HG02623 (cell line): ENCODE results near the gene ULBP2.
"Not testable (repeated sequence)": the region's sequence is repeated elsewhere in the genome, so short reads cannot be mapped to it uniquely, and the experiment has no call there.

Source experiments
- ATAC-seq: cut with Tn5 transposase; IDR thresholded peaks from one replicate; pipeline ENCODE4 v1.9.1; 2021; ENCODE audit warnings: moderate library complexity; ENCODE audit not compliant: unreplicated experiment

The ULBP2 gene

GRCh38 chr6:149908480-149908879, 33.3 kb upstream of the ULBP2 start:
- not testable (repeated sequence) for ATAC-seq

DNA sequence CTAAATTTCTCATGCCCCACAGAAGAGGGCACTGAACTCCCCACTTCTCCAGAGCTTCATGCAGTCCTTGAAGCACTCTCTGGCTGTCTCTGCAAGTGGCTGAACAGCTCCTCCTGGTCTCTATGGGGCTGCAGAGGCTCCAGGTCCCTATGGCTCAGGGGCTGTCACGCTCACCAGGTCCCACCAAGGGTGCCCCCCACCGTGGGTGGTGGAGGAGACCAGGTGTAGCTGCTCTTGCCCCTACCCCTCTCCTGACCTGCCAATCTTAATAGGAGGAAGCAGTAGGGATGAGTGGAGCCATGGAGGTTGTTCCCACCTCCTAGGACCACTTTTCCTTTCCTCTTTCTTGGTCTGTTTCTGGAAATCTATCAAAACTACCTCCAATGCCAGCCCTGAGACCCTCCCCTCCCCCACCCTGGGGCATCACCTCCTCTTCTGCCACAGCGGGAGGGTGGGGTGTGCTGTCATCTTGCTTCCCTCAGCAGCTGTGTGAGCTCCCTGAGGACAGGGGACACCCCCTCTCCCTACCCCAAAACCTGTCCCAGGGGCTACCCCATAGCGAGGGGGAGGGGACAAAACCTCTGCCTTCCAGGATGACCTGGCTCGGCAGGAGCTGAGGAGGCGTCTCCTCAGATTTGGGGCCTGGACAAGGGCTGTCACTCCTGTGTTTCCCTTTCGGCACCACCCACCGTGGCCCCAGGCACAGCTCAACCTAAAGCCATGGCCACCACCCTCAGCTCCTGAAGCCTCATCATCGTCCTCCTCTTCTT, 31.9 kb upstream of the ULBP2 start:
- no peak for ATAC-seq

DNA sequence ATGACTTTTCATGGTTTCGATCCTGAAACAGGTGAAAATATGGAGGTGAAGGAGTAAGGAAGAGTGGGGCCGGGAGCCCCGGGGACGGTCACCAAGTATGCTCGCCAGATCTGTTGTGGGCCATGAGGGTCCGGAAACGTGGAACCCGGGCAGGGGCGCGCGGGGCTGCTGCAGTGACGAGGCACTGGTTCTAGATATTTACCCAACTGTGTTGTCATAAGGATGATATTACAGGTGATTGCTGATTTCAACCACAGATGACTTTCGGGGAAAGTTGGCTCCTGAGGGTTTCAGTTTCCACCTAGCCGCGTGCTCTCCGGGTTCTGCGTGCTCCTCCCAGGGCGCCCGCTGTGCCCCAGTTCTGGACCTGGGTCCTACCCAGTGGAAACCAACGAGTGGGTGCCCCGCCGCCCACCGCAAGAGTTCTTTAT, 31.1 kb upstream of the ULBP2 start:
- no peak for ATAC-seq

DNA sequence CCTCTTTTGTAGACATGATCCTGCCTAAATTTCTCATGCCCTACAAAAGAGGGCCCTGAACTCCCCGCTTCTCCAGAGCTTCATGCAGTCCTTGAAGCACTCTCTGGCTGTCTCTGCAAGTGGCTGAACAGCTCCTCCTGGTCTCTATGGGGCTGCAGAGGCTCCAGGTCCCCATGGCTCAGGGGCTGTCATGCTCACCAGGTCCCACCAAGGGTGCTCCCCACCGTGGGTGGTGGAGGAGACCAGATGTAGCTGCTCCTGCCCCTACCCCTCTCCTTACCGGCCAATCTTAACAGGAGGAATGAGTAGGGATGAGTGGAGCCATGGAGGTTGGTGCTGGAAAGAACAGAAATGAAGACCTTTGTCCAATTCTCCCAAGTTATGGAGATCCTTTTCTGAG, 29.1 kb upstream of the ULBP2 start:
- ATAC-seq = not testable (repeated sequence)

DNA sequence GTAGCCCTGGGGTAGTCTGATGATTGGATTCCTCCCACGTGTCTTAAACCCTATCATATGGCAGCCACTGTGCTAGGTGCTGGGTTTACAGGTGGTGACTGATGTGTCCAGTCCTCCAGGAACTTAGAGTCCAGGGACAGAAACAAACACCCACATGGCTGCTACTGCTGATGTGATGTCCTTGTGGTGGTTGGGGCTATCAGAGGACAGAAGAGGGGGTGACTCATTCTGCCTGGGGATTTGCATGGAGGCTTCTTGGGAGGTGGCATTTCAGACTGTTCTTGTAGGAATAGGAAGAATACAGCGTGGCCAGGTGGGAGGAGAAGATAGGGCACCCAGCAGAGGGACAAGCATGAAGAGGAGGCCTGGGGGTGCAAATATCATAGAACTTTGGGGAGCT, 28.7 kb upstream of the ULBP2 start:
- no peak for ATAC-seq

- ATAC-seq = no peak
Observed at GRCh38 chr6:149913540-149914240, 28.1 kb upstream of the ULBP2 start.

GRCh38 chr6:149915970-149916865, 25.6 kb upstream of the ULBP2 start:
- no peak for ATAC-seq

DNA sequence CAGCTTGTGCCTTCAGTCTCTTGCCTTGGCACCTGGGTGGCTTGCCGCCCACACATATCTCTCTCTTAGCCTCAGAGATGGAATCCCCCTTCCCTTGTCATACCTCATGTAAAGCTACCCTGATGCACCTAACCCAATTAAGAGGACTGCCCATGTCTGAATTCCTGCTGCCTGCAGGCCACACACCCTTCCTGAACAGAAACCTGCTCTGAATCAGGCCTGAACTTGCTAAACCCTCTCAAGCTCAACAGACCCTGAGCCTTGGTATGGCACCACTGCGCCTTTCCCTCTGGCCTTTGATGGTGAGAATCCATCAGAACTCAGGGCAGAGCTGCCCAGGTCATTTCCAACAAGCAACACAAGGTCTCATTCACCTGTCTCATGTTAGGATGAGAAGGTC, 24.1 kb upstream of the ULBP2 start:
- no peak for ATAC-seq

- no peak for ATAC-seq
Observed at GRCh38 chr6:149918151-149918905, 23.5 kb upstream of the ULBP2 start.

DNA sequence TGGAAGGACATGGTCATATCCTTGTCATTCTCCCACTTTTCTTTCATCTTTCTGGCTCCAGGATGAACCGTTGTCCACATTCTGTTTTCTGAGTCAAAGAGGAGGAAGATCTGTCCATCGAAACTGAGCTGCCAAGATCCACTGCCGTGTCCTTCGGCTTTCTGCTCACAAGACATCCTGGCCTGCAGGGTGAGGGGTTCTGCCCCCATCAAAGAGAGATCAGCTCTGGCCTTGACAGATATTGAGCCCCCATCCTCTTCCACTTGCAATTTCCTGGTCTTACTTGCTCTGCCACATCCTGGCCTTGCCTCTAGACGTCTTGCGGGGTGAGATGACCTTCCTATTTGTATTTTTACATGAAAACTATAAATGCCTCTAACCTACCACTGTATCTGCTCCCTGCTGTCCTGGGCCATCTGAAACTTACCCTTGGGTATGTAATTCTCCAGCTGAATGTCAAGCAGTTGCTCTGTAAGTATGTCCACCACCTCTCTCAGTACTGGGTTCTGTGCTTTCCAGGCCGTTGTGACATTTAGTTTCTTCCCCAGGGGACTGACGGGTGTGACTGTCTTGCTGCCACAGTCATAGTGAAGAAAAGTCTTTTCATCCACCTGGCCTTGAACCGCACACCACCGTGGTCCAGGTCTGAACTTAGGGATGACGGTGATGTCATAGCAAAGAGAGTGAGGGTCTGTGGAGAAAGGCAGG, 22.5 kb upstream of the ULBP2 start:
- ATAC-seq = not testable (repeated sequence)

- ATAC-seq = no peak
Observed at GRCh38 chr6:149919834-149920225, 22.0 kb upstream of the ULBP2 start.

DNA sequence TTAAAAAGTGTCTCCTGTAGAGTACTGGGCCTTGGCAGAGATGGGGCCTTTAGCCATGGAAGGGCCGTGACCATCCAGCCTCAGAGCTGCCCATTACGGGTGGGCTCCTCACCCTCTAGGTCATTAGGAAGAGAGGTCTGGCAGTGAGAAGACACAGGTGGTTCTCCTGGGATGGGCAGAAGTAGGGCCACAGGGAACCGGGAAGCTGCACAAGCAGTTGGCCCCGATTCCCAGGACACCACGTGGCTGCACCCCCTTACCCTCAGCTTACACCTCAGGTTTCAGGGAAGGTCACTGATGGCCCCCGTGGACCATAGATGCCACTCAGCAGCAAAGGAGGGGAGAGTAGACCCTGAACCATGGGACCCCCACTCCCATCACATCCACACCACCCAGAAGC, 20.5 kb upstream of the ULBP2 start:
- ATAC-seq = no peak

DNA sequence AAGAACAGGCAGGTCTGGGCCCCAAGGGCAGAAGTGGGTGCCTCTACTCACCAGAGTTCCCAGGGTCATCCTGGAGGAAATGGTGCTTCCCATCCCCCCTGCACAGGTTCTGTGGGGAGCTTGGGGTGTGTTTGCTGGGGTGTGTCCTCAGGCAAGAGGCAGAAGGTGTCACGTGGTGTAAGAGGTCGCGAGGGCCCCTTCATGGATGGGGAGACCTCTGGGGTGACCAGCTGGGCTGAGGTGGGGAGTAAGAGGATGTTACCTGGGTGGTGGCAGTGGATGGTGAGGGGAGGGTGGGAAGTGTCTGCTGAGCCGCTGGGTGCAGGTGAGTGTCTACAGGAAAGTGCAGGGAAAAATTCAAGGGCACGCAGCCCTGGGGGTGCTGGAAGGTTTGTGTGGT, 19.7 kb upstream of the ULBP2 start:
- not testable (repeated sequence) for ATAC-seq

GRCh38 chr6:149922642-149923326, 19.0 kb upstream of the ULBP2 start, which contains the start of gene RAET1G:
Gene RAET1G (minus strand): TSS chr6:149923121. CDS start chr6:149923010, 111 bp downstream.
- ATAC-seq = no peak

- ATAC-seq = no peak
Observed at GRCh38 chr6:149923327-149923986, 18.4 kb upstream of the ULBP2 start.

GRCh38 chr6:149924206-149924932, 17.4 kb upstream of the ULBP2 start:
- ATAC-seq = no peak

DNA sequence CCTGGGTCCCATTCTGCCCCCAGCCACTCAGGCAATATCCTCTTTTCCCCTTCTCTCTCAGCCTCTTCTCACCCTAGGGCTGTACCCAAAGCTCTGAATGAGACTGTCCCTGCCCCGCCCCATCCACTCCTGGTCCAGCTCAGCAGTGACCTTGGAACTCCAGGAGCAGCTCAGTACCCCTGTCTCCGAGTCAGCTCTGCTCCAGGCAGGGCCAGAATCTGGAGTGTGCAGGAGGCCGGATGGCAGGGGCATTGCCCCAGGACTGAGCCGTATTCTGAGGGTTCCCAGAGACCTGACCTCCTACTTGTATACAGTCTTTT, 16.9 kb upstream of the ULBP2 start:
- ATAC-seq = no peak

DNA sequence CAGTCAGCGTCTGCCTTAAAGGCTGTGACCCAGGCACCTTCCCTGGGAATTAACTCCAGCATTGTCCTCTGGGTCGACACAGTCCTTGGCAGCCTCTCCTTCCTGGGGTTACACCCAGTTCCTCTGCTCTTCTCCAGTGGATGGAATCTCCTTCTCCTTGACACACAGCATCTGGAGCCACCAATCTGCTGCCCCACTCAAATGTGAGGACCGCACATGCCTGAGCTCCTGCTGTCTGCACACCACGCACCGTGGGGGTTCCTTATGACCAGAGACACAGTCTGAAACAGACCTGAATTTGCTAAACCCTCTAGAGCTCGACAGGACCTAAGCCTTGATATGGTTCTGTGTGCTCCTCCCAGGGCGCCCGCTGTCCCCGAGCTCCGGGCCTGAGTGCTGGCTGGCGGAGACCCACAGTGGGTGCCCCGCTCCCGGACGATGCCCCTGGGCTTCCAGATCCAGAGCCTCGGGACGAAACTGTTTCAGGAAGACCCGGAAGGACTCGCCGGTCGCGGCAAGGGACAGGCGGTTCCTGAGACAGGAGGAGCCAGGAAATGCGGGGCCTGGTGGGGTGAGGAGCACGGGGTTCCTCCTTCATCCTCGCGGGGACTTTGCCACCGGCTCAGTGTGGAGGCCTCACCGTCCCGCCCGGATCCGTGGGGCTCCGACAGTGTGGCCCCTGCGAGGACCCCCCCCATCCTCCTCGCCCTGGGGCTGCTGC, 16.4 kb upstream of the ULBP2 start:
- no peak for ATAC-seq
